GM18526 (cell line): ENCODE results near the gene HOXA3.

Source experiments
- POLR2A ChIP-seq: IDR thresholded peaks from 3 replicates; pipeline ENCODE4 v1.6.1; 2011; ENCODE audit not compliant: insufficient read length; ENCODE audit errors: extremely low read depth

The HOXA3 gene

DNA sequence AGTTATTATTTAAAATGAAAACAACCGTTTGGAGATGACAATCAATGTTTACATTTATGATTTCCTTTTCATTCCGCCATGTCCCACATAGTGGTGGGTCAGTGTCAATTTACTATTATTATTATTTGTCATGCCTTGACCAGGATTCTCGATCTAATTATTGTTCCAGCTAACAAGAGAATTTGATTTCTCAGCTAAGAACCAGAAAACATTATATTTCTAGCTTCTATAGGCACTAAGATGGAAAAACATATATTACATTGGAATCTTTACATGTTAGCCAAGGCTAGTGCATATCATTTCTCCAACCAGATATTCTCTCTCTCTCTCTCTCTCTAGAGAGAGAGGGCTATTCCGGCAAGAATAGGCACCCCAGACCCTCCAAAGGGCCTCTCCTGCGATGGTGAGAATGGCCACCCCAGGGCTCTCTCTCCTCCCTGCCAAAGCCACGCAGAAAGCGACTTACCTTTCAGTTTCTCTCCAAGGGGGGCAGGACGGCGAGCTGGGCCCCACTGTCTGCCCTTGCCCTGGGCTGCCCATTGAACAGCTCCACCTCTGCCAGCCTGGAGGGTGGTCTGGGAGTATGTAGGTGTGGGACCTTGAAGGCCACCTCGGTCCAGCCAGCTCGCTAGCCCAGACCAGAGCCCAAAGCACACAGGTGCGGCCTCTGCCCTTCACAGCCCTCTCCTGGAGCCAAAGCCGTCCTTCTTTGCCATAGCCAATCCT is 2.4 kb downstream of the HOXA3 start:
- TF ChIP-seq POLR2A: no peak

DNA sequence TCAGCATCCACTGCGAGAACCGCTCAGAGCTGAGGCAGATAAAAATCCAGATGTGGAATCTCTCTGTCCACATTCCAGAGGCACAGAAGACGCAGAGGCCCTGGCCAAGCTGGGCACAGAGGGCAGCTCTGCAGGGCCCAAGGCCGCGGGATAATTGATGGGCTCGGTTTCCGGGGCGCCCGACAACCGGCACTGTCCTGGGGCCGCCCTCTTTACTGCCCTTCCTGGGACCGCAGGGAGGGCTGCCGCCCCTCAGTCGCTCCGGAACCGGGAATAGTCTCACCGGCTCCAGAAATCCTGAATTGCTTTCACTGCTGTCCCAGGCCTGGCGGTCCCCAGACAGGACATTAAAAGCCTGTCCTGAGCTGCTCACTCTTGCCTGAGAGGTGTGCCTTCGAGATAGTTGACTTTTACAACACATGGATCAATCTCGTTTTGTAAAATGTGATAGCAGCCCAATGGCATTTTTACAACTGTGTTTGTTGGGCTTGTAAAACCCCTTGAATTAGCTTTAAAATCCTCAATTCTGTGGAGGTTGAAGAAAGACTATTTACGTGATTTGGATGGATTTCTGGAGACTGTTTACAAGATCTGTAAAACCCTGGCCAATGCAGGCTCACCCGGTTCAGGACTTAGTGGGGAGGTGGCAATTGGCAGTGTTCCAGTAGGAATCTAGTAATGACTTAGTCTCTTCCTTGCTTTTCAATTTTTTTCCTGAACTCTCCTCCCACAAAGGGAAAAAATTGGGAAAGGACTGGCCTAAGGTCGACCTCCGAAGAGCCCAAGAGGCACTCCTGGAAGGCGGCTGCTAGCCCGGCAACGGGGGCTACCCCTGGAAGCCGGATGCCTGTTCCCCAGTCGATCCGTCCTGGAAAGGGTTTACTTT is 3.4 kb downstream of the HOXA3 start:
- TF ChIP-seq POLR2A: no peak

DNA sequence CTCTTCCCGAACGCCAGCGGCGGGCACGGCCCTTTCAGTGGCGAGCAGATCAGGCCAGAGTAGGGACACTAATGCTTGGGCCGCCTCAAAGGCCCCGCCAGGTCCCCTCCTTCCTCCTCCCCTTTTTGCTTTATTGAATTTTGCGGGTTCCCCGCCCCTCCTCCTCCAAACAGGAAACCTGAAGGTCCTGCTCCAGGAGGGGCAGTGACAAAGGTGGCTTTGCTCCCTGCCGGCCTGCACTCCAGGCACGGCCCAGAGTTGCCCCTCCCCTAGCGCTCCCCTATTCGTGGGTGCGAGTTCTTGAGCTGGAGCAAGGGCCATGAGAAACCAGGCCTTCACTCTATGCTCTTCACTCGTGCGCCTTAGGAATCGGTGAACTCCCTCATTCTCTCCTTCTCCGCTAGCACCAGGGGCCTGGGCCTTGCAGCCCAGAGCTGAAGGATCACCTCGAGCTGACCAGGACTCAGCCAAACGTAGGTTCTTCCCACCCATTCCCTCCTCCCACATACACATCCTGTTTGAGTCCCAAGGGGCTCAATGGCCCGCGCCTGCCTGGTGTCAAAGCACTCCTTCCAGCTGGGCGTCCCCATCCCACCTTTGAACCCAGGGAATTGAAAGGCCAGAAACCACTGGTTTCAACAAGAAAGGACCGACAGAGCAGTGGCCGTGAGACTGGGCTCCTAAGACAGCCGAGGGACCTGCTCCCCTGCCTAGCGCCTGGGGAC is 4.2 kb downstream of the HOXA3 start:
- TF ChIP-seq POLR2A: no peak

DNA sequence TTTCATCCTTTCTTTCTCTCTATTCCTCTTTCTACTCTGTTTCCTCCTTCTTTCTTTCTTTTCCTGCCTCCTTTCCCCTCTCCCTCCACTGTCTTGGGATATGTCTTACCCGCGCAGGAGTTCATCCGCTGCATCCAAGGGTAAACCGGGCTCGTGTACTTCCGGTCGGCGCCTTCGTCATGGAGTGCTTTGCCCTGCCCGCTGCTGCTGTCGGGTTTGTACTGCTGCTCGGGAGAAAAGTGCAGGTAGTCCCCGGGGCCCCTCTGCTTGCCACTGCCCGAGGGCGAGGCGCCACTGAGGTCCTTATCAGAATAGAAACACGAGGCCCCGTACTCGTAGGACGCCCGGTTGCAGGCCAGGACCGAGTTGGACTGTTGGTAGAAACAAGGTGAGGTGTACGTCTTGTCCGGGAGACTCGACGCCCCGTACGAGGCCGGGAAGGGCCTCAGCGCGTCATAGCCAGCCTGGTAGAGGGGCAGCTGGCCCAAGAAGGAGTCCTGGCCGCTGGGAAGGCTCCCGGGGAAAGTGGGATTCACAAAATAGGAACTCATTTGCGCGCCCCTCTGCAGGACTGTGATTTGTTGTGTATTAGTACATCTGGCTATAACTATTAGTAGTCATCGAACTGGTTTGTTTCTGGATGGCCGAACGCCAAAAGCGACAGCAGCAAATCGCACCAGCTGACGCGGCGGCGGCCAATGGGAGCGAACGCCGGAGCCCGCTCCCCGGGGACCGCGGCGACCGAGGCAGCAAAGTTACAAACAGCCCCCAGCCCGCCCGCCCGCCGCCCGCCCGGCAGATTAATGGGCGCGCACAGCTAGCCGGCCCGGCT is 5.0 kb downstream of the HOXA3 start, which contains the start of gene HOXA6:
TSS of gene HOXA6 (minus strand) at position 576 of the 832 bp plus-strand sequence. CDS start at position 551, 25 bp downstream.
- no peak for TF ChIP-seq POLR2A

DNA sequence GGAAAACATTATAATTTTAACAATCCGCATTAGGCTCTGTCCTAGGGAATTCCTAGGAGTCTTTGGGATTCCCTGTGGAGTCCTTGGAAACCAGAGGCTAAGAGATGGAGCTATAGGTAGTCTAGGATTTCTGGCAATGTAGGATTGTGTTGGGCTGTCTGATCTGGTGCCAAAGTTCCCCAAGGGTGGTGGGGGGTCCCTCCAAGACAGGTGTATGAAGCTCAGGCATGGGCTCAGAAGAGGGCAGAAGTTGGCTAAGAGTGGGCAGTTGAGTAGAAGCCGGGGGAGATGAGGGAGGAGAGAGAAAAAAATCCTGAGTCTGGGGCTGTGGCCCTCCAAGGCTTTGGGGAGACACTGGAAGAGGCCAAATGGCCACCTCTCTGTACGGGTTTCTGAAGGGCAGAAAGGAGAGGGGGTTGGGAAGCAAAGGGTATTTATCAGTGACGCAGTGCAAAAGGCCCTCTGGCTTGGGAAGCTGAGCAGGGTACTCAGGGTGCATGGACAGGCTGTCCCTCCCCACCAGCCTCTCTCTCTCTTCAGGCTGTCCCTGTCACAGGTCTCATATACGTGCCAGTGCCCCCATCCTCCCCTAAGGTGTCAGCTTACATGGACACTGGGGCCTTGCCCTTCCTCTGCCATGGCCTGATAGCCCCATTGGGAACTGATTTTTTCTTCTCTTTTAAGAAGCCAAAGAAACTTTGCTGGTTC is 5.7 kb downstream of the HOXA3 start:
- TF ChIP-seq POLR2A: no peak

DNA sequence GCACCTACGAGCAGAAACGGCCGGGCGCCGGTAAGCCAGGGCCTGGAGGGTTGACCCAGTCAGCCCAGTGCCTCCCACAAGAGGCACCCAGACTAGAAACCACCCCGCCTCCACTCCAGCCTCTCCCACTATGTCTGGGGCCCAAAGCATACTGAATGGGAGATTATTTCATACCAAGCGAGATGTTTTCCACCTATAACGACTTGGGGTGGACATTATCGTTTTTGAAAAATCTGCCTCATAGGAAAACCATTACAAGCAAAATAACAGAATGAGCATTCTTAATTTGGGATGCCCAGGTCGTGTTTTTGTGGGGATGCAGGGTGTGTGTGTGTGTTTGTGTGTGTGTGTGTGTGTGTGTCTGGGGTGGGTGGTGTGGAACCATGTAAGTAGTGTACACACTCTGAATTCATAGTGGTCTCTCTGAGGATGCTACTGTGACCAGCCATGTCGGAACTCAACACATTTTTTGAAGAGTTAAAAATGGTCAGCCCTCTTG is 6.4 kb downstream of the HOXA3 start:
- no peak for TF ChIP-seq POLR2A

DNA sequence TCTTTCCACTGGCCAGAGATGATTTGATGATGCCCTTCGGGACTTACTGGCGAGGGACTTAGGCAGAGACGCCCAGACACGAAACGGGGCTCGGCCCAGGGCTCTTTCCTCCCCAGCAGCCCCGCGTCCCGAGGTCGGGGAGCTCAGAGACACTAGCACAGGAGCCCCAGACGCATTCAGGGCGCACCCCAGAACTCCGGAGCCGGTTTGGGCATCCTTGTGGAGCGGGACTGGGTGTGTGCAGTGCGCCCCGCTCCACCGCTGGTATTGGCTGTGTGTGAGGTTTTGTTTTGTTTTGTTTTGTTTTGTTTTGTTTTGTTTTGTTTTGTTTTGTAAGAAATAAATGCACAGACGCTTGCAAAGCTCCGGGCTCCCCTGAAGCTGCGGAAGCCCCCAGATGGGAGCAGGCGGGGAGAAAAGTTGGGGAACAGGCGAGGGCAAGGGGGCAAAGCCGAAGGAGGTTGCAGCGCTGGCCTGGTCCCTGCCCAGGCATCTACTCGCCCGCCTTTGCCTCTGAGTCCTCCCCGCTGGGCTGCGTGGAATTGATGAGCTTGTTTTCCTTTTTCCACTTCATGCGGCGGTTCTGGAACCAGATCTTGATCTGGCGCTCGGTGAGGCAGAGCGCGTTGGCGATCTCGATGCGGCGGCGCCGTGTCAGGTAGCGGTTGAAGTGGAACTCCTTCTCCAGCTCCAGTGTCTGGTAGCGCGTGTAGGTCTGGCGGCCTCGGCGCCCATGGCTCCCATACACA is 7.0 kb downstream of the HOXA3 start:
- TF ChIP-seq POLR2A: no peak

DNA sequence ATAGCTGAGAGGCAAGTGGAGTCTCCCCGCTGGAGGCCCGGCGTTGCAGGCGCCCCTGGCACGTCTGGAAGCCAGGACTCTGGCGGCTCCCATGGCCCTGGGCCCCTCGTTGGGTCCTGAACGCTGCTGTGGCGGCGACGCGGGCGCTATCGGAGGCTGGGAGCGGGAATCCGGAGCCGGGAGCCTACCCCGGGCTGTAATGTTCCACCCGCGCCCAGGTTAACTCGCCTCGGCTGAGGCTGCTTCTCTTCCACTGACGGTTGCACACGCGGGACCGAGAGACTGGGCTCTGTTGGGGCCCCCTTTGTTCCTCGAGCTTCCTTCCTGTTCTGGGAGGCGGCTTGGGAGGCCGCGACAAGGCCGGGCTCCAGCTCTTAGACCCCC is 7.6 kb downstream of the HOXA3 start:
- TF ChIP-seq POLR2A: no peak

DNA sequence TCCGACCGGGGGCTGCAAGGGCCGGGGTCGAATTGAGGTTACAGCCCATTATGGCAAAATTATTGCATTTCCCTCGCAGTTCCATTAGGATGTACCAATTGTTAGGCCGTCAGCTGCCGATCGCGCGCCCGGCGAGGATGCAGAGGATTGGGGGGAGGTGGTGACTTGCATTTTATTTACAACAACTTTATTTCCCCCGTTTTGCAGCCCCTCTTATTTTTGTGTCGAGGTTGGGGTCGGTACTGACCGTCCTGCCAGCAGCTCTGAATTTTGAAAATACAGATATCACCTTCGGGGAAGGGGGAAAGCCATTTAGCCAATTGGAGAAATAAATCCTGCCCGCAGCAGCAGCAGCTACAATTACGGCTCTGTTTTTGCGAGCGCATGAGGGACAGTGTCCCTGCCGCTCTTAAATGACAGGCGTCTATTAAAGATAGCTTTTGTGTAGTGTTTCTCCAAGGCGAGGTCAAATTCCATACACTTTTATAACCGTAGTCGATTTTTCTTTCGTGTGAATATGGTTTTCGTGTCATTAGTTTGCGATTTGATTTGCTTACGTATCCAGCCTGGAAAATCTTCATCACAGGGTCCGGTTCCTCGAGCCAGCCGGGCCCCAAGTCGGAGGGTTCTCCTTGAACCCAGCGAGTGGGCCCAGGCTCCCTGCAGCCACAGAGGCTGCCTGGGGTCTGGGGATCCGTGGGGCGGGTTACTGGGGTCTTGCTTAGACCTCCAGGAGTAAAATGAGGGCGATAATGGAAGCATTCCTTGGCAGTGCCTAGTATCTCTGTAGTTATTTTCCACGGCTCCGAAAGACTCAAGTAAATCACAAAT is 8.2 kb downstream of the HOXA3 start:
- TF ChIP-seq POLR2A: no peak

DNA sequence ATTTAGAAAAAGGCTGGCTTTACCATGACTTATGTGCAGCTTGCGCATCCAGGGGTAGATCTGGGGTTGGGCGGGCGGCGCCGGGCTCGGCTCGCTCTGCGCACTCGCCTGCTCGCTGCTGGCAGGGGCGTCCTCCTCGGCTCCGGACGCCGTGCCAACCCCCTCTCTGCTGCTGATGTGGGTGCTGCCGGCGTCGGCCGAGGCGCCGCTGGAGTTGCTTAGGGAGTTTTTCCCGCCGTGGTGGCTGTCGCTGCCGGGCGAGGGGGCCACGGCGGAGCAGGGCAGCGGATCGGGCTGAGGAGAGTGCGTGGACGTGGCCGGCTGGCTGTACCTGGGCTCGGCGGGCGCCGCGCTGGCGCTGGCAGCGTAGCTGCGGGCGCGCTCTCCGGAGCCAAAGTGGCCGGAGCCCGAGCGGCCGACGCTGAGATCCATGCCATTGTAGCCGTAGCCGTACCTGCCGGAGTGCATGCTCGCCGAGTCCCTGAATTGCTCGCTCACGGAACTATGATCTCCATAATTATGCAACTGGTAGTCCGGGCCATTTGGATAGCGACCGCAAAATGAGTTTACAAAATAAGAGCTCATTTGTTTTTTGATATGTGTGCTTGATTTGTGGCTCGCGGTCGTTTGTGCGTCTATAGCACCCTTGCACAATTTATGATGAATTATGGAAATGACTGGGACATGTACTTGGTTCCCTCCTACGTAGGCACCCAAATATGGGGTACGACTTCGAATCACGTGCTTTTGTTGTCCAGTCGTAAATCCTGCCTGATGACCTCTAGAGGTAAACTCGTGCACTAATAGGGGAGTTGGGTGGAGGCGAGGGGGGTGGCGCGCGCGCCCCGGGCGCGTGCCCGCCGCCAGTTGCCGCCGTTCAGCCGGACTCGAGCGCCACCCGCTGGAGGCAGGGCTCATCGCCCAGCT is 9.1 kb downstream of the HOXA3 start, which contains the start of gene HOXA5:
TSS of gene HOXA5 (minus strand) at position 659 of the 927 bp plus-strand sequence. CDS start at position 585, 74 bp downstream.
- TF ChIP-seq POLR2A: no peak

DNA sequence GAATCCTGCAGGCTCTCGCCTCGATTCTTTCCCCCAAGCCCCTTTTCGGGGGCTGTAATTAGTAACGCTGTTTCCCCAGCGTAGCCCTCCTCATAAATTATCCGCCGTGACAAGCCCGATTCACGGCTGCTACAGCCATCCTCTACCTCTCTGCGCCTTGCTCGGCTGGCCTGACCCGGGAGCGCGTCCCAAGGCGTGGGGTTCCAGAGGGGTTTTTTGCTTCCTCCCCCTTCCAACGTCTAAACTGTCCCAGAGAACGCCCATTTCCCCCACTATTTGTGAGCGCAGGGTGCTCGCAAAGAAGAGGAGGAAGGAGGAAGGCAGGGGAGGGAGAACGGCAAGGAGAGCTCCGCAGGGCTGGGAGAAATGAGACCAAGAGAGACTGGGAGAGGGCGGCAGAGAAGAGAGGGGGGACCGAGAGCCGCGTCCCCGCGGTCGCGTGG is 9.8 kb downstream of the HOXA3 start:
- no peak for TF ChIP-seq POLR2A
